Neural cell (in vitro differentiated cells): Measurements from ENCODE around the gene NHEJ1.

ENCODE experiments used
- EZH2 ChIP-seq: fragments of 200-600, 300-800 bp; shearing (Covaris generic), sonication (generic); IDR thresholded peaks from 2 replicates; pipeline ENCODE4 v1.6.1; 2014; ENCODE audit warnings: antibody characterized with exemption, low read length, borderline replicate concordance, mild to moderate bottlenecking; ENCODE audit not compliant: insufficient read depth, poor library complexity, severe bottlenecking
- POLR2AphosphoS5 ChIP-seq: IDR thresholded peaks from 2 replicates; pipeline ENCODE4 v1.6.1; 2012
- RAD21 ChIP-seq: fragments of 450-650 bp; conservative IDR thresholded peaks from 2 replicates; pipeline ENCODE4 v1.6.1; 2014; ENCODE audit warnings: antibody characterized with exemption, mild to moderate bottlenecking, moderate library complexity
- SMC3 ChIP-seq: fragments of 450-650 bp; conservative IDR thresholded peaks from 2 replicates; pipeline ENCODE4 v1.6.1; 2014; ENCODE audit warnings: antibody characterized with exemption, mild to moderate bottlenecking, moderate library complexity; ENCODE audit not compliant: poor library complexity
- TAF1 ChIP-seq: IDR thresholded peaks from 2 replicates; pipeline ENCODE4 v1.6.1; 2012; ENCODE audit warnings: low read depth
- TF ChIP-seq, protein P1 (sequence below): fragments of 450-650 bp; IDR thresholded peaks from 2 replicates; pipeline ENCODE4 v1.5.1; 2014; ENCODE audit warnings: antibody characterized with exemption, mild to moderate bottlenecking, moderate library complexity; ENCODE audit not compliant: poor library complexity, severe bottlenecking

DNA sequence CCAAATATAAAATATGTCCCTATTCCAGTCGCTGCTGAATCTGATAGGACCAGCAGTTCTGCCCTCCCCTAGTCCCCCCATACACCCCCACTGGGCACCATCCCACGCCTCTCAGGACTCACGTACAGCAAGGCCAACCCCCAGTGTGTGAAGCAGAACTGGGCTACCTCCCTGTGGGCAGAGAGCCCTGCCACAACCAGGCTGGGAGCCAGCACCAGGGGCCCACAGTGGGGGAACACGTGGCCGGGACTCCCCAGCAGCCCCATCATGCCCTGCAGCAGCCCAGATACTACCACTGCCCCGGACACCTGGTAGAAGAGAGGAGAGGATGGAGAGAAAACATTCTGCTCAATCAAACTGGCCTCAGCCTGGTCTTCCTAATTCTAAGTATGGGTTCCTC is 7.9 kb upstream of the NHEJ1 start:
- TF ChIP-seq, protein P1, sequence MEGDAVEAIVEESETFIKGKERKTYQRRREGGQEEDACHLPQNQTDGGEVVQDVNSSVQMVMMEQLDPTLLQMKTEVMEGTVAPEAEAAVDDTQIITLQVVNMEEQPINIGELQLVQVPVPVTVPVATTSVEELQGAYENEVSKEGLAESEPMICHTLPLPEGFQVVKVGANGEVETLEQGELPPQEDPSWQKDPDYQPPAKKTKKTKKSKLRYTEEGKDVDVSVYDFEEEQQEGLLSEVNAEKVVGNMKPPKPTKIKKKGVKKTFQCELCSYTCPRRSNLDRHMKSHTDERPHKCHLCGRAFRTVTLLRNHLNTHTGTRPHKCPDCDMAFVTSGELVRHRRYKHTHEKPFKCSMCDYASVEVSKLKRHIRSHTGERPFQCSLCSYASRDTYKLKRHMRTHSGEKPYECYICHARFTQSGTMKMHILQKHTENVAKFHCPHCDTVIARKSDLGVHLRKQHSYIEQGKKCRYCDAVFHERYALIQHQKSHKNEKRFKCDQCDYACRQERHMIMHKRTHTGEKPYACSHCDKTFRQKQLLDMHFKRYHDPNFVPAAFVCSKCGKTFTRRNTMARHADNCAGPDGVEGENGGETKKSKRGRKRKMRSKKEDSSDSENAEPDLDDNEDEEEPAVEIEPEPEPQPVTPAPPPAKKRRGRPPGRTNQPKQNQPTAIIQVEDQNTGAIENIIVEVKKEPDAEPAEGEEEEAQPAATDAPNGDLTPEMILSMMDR, result no peak
- TF ChIP-seq SMC3 (no peak), EZH2 (no peak), RAD21 (no peak), TAF1 (no peak), POLR2AphosphoS5 (no peak)
